SK-N-MC (cell line): ENCODE results near the gene SPINK14.

Source experiments
- DNase-seq: peaks from one replicate; pipeline ENCODE4 v3.0.0-alpha.2; 2011; ENCODE audit warnings: low read depth, low spot score
- H3K27ac ChIP-seq: fragments of 200-600 bp; sonication (generic); 2 replicates; pipeline ENCODE4 v1.5.1; 2016; ENCODE audit warnings: mixed run types
- H3K36me3 ChIP-seq: fragments of 200-600 bp; sonication (generic); 2 replicates; pipeline ENCODE4 v1.6.1; 2017; ENCODE audit warnings: antibody characterized with exemption, low read length, mixed read lengths; ENCODE audit not compliant: insufficient read depth
- H3K4me3 ChIP-seq: fragments of 200-600 bp; sonication (generic); 2 replicates; pipeline ENCODE4 v1.5.1; 2016
- H3K9ac ChIP-seq: fragments of 200-600 bp; sonication (generic); 2 replicates; pipeline ENCODE4 v1.8.0; 2017; ENCODE audit warnings: mixed run types, mixed read lengths; ENCODE audit not compliant: insufficient read length
- H3K9me3 ChIP-seq: fragments of 200-600 bp; sonication (generic); 2 replicates; pipeline ENCODE4 v1.6.1; 2017; ENCODE audit warnings: low read depth, mild to moderate bottlenecking, antibody characterized with exemption, low read length, moderate library complexity, mixed read lengths
- EZH2 ChIP-seq: fragments of 200-600 bp; sonication (generic); IDR thresholded peaks from one replicate; pipeline ENCODE4 v1.6.1; 2017; ENCODE audit warnings: antibody characterized with exemption
- FOXP2 ChIP-seq: optimal IDR thresholded peaks from 2 replicates; pipeline ENCODE3; 2011; ENCODE audit warnings: mild to moderate bottlenecking, moderate library complexity; ENCODE audit not compliant: insufficient read depth; ENCODE audit errors: extremely low read length, control extremely low read depth
- POLR2AphosphoS5 ChIP-seq: IDR thresholded peaks from 2 replicates; pipeline ENCODE4 v1.6.1; 2012; ENCODE audit warnings: mild to moderate bottlenecking, low read depth, low read length, borderline replicate concordance

SPINK14 gene

DNA sequence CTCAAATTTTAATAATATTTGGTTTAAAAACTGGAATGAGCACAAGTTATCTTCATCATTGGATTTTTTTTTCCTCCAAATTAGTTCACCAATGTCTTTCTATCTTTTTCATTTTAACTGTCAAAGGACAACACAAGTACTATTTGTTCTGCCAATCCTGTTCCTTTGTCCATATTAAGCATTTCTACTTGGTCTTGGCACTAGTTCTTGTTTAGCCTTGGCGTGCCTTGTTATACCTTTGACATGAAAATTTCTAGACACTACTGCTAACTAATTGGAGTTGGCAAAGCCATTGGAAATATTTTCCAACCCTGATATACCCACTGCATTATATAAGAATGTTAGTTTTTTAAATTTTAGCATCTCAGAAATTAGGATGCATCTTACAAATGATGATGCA is 38.3 kb downstream of the SPINK14 start:
- DNase-seq: no peak
- H3K9me3 ChIP-seq: no peaks in the 10 kb centered on the region
- H3K27ac ChIP-seq: no peak overlapping the region
- no peak for TF ChIP-seq POLR2AphosphoS5
- no peak for TF ChIP-seq EZH2
- no peak for TF ChIP-seq FOXP2
- H3K36me3 ChIP-seq: no peaks in the 10 kb centered on the region
- no peak overlapping the region for H3K4me3 ChIP-seq
- H3K9ac ChIP-seq: no peak overlapping the region

DNA sequence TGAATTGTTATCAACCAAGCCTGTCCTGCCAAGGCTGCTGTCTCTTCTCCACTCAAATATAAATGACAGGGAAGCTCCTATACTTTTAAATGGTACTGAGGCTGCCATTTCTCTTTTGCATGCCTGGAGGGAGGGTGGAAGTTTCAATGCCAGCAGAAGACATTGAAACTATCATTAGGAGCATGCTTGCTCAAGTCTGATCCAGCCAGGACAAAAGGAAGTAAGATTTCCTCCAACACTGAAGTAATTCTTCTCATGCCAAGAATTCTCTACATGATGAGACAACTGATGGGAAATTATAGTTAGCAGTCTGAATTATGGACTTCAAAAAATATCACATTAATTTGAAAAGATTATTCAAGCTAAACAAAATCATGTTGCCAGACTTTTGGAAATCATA is 39.9 kb downstream of the SPINK14 start:
- no peak for DNase-seq
- no peak overlapping the region for H3K4me3 ChIP-seq
- H3K27ac ChIP-seq: no peak overlapping the region
- H3K9me3 ChIP-seq: no peaks in the 10 kb centered on the region
- TF ChIP-seq EZH2: no peak
- no peak for TF ChIP-seq FOXP2
- no peak for TF ChIP-seq POLR2AphosphoS5
- no peaks in the 10 kb centered on the region for H3K36me3 ChIP-seq
- H3K9ac ChIP-seq: no peak overlapping the region

DNA sequence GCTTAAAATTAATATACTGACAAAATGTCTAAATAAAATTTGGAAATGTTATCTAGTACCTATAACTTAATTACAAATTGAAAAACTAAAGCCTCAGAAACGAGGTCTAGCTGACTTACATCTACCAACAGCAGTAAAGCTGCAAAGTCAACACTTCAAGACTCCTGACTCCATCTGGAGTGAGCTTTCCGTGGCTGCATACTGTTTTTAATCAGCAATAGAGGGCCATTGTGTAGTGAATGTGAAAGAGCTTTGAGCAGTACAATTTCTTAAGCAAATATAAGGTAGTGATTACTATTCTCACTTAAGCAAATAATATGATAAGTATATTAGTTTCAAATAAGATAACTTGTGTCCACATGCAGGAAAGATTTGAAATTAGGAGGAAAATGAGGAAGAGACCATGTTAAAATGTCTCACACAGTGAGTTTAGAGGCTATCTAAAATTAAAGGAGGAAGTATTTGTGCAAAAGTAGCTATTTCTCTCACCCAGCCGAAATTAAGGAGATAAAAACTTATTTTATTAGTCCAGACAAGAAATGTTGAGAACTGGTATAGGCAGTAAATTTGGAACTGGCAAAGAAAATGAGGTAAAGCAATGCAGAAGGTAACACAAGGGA is 40.9 kb downstream of the SPINK14 start:
- Histone ChIP-seq H3K9me3 (no peaks in the 10 kb centered on the region), H3K27ac (no peak overlapping the region), H3K9ac (no peak overlapping the region), H3K4me3 (no peak overlapping the region), H3K36me3 (no peaks in the 10 kb centered on the region)
- TF ChIP-seq EZH2: no peak
- no peak for TF ChIP-seq POLR2AphosphoS5
- TF ChIP-seq FOXP2: no peak
- no peak for DNase-seq

DNA sequence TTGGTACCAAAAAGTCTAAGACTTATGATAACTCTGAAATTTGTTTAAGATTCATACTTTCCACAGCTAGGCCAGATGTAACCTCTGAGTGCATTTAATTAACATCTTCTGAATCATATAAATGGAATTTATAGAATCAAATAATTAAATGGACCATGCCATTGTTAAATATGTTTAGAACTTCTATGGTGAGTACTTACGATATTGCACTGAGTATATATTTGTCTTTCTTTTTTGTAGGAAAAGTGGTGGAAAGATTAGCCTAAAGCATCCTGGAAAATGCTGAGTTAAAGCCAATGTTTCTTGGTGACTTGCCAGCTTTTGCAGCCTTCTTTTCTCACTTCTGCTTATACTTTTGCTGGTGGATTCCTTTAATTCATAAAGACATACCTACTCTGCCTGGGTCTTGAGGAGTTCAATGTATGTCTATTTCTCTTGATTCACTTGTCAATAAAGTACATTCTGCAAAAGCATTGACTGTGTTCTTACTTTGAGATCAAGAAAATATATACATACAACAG is 46.4 kb downstream of the SPINK14 start:
- Histone ChIP-seq H3K27ac (no peak overlapping the region), H3K36me3 (no peaks in the 10 kb centered on the region), H3K9ac (no peak overlapping the region), H3K4me3 (no peak overlapping the region), H3K9me3 (no peaks in the 10 kb centered on the region)
- DNase-seq: no peak
- no peak for TF ChIP-seq EZH2
- no peak for TF ChIP-seq FOXP2
- no peak for TF ChIP-seq POLR2AphosphoS5

DNA sequence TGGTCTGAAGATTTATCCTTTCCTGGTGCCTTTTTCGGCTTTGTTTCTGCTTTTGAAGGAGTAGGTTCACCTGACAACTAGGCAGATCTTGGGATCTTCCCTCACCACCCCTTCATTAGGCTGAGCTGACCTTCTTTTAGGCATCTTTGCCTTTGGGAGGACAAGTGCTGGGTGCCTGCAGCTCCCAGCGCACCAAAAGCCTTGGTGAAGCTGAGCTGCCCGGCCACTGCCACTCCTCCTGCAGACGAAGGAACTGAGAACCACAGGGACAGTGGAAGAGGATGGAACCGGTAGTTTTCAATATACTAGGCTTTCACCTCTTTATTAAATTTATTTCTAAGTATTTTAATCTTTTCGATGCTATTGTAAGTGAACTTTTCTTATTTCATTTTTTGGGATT is 53.2 kb downstream of the SPINK14 start:
- no peak overlapping the region for H3K9ac ChIP-seq
- no peak for DNase-seq
- H3K9me3 ChIP-seq: no peaks in the 10 kb centered on the region
- H3K4me3 ChIP-seq: no peak overlapping the region
- no peaks in the 10 kb centered on the region for H3K36me3 ChIP-seq
- H3K27ac ChIP-seq: no peak overlapping the region
- TF ChIP-seq FOXP2 (no peak), EZH2 (no peak), POLR2AphosphoS5 (no peak)

DNA sequence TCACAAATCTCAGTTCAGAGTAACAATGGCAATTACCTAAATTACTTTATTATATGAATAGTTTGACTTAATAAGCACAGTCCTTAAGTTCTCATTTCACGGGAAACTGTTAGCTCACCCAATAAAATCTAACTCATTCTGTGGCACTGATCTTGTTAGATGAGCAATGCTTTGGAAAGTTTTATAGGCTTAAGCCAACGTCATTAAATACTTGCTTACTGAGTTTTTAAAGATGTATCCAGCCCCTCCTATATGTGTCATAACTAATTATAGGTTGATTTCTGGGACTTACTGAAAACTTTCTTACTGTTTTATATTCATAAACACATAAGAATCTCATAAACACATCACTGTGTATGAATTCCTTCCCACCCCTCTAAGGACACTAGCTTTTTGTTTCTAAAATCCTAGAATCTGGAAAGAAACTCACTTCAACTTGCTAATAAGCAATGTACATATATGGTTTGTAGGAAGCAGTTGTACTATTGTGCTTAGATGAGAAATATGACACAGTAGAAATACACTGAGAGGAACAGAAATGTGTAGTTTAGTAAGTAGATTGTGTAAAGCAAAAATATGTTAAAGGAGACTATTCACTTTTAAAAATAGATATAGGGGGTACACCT is 55.9 kb downstream of the SPINK14 start:
- Histone ChIP-seq H3K27ac (no peak overlapping the region), H3K9me3 (no peaks in the 10 kb centered on the region), H3K36me3 (no peaks in the 10 kb centered on the region), H3K4me3 (no peak overlapping the region), H3K9ac (no peak overlapping the region)
- TF ChIP-seq POLR2AphosphoS5: no peak
- TF ChIP-seq FOXP2: no peak
- TF ChIP-seq EZH2: no peak
- DNase-seq: no peak
